ENCODE results near the gene LZTS2.

LZTS2 gene

GRCh38 chr10:101047961-101048892 is 48.6 kb downstream of the LZTS2 start:
- DNase-seq (ENCODE audit: low read depth): no peak
- no peak for TF ChIP-seq CTCF (conservative IDR thresholded peaks at IDR 0.05; ENCODE audit: low read length)
- no peak overlapping the region for H3K4me3 ChIP-seq (ENCODE audit: low read length)

GRCh38 chr10:101050208-101051069 is 50.8 kb downstream of the LZTS2 start:
- DNase-seq (ENCODE audit: low read depth): peak; percentile 34
- peak overlapping the region; percentile 39 for H3K4me3 ChIP-seq (ENCODE audit: low read length)
- peak; percentile 63 for TF ChIP-seq CTCF (conservative IDR thresholded peaks at IDR 0.05; ENCODE audit: low read length)

- H3K4me3 ChIP-seq (ENCODE audit: low read length): no peak overlapping the region
- TF ChIP-seq CTCF (conservative IDR thresholded peaks at IDR 0.05; ENCODE audit: low read length): no peak
- DNase-seq (ENCODE audit: low read depth): peak; percentile 85
These were observed 52.7 kb downstream of the LZTS2 start for GRCh38 chr10:101052285-101052684.

- TF ChIP-seq CTCF (conservative IDR thresholded peaks at IDR 0.05; ENCODE audit: low read length): no peak
- H3K4me3 ChIP-seq (ENCODE audit: low read length): no peak overlapping the region
- peak; percentile 78 for DNase-seq (ENCODE audit: low read depth)
These were observed 53.9 kb downstream of the LZTS2 start for GRCh38 chr10:101053516-101053915.

GRCh38 chr10:101054351-101054750 is 54.7 kb downstream of the LZTS2 start:
- no peak for DNase-seq (ENCODE audit: low read depth)
- no peak overlapping the region for H3K4me3 ChIP-seq (ENCODE audit: low read length)
- no peak for TF ChIP-seq CTCF (conservative IDR thresholded peaks at IDR 0.05; ENCODE audit: low read length)

GRCh38 chr10:101054876-101055275 is 55.3 kb downstream of the LZTS2 start:
- TF ChIP-seq CTCF (conservative IDR thresholded peaks at IDR 0.05; ENCODE audit: low read length): no peak
- H3K4me3 ChIP-seq (ENCODE audit: low read length): no peak overlapping the region
- DNase-seq (ENCODE audit: low read depth): no peak

Data from AG10803 (cell line).